Large intestine (tissue), 3 donors: ENCODE results near the gene DARS1. TPM values are rescaled to one million over a fixed set of nuclear protein-coding genes. Genes with fewer than 3 reads are reported as not detected.

Experiments
- DNase-seq, 2 donors: peaks; one replicate each; pipeline versions ENCODE4 v3.0.0 to v3.0.0-alpha.2; 2013
- H3K27ac ChIP-seq: one replicate; pipeline ENCODE4 v1.5.1; 2013; ENCODE audit warnings: low read length
- H3K27me3 ChIP-seq: 2 replicates; pipeline ENCODE4 v1.6.1; 2013; ENCODE audit warnings: low read length; ENCODE audit not compliant: control insufficient read depth, insufficient read depth
- H3K36me3 ChIP-seq: 2 replicates; pipeline ENCODE4 v1.6.1; 2013; ENCODE audit warnings: low read length; ENCODE audit not compliant: control insufficient read depth, insufficient read depth
- H3K4me1 ChIP-seq: one replicate; pipeline ENCODE4 v1.6.1; 2013; ENCODE audit warnings: low read length; ENCODE audit not compliant: control insufficient read depth, insufficient read depth
- H3K4me3 ChIP-seq: one replicate; pipeline ENCODE4 v1.5.1; 2013; ENCODE audit warnings: low read length
- H3K9me3 ChIP-seq: one replicate; pipeline ENCODE4 v1.6.1; 2013; ENCODE audit warnings: mild to moderate bottlenecking, low read depth, low read length, moderate library complexity; ENCODE audit not compliant: control insufficient read depth
- WGBS: methylation state at CpG from one replicate; pipeline ENCODE4 v1.1.5; 2013; ENCODE audit warnings: low lambda C conversion rate; ENCODE audit not compliant: insufficient coverage; 5-methylcytosine and 5-hydroxymethylcytosine counted together
- polyA plus RNA-seq: library from polyadenylated mRNA; unstranded; fragments of 120-200 nt; gene quantifications from one replicate; pipeline ENCODE4 v1.2.1, GENCODE V29; 2013

Gene DARS1
- polyA plus RNA-seq, 1 donor, result 73.7 TPM

DNA sequence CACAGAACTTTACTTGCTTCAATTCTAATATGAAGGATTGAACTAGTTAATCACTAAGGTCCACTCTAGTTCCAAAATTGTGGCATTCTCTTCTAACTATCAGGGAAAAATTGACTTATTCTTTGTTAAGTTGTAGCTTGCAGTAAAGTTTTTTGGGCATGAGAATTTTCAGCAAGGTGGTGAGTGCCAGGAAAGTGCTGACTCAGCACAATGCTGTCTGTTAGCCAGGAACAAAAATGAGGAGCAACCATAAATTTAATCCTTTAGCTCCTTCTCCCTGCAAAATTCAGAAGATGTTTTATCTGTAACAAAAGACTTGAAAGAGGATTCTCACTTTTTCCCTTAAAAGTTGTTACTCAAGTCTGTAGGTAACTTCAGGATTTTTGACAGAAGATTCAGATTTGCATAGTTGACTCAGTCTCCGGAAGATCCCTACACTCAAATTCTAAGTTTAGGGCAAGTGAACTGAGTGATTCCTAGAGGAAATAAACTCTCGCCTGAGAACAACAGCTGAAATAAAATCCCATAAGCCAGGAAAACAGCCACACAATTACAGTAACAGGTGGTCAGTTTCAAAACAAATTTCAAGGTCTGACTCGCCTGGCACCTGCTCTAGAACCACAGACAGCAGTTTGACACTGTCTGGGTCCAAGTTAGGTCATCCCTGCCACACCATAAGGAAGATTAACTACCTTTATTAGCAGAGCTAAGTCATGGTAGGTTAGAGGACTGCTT, 20.2 kb upstream of the DARS1 start:
- WGBS, result no CpG with 5 or more reads among the region's 3 CpGs

DNA sequence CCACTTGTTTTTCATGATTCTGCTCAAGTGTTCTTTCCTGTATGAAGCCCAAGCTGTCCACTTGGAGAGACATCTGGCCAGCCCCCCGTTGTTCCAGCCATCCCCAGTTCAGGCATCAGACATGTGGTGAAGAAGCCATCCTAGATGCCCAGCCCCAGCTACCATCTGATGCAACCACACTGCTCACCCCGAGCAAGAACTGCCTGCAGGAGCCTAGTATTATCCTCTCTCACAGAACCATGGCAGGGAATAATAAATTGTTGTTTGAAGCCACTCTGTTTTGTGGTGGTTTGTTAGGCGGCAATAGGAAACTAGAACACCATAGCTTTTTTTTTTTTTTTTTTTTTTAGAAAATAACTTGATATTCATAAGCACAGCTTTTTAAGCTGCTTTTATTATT, 19.5 kb upstream of the DARS1 start:
- 50% methylated on average over 1 of the region's 3 CpGs for WGBS

More for the DNA sequence above, 20.2 kb upstream of the DARS1 start:
- H3K4me3 ChIP-seq, result no peak overlapping the region
- no peaks in the 10 kb centered on the region for H3K4me1 ChIP-seq
- no peak for DNase-seq
- H3K27ac ChIP-seq, result no peak overlapping the region
- H3K27me3 ChIP-seq, result no peaks in the 10 kb centered on the region
- no peaks in the 10 kb centered on the region for H3K36me3 ChIP-seq
- H3K9me3 ChIP-seq, result no peaks in the 10 kb centered on the region

DNA sequence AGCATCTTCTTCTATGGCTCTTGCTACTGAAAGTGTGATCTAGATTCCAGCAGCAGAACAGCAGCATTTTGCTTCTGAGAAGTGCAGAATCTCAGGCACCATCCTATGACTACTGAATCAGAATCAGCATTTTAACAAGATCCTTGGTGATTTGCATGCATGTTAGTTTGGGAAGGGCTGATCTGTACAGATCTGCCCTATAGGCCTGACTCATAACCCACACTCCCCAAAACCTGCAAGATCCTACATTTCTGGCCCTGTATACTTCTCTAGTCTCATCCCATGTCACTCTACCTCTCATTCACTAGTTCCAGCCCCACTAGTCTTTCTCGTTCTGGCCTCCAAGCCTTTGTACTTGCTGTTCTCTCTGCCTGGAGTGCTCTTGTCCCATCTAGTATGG, 15.7 kb upstream of the DARS1 start:
- no peak overlapping the region for H3K27ac ChIP-seq
- no CpG with 5 or more reads among the region's 1 CpG for WGBS

More for the DNA sequence above, 19.5 kb upstream of the DARS1 start:
- Histone ChIP-seq H3K27ac (no peak overlapping the region), H3K4me1 (no peaks in the 10 kb centered on the region), H3K9me3 (no peaks in the 10 kb centered on the region), H3K36me3 (no peaks in the 10 kb centered on the region), H3K4me3 (no peak overlapping the region), H3K27me3 (no peaks in the 10 kb centered on the region)
- no peak for DNase-seq

DNA sequence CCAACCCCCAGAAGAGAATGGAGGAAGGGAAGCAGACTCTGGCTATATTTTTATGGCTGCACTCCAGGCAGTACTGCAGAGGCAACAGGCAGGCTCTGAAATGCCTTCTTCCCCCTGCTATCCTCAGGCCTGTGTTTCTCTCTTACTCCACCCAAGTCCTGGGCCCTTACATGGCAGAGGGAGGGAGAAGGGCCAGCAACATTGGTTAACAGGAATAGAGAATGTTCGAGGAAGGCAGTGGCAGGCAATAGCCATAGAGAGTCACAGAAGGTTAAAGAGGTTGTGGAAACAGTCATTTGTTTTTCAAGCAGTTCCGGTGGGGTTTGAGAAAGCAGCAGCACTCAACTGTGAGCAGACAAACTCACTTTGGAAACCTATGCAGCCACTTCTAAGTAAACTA, 15.1 kb upstream of the DARS1 start:
- no peaks in the 10 kb centered on the region for H3K9me3 ChIP-seq
- WGBS, result 78% methylated on average over 1 of the region's 2 CpGs
- no peak overlapping the region for H3K27ac ChIP-seq
- H3K4me1 ChIP-seq, result no peaks in the 10 kb centered on the region
- DNase-seq, result no peak
- no peaks in the 10 kb centered on the region for H3K27me3 ChIP-seq
- no peaks in the 10 kb centered on the region for H3K36me3 ChIP-seq
- no peak overlapping the region for H3K4me3 ChIP-seq

More for the DNA sequence above, 15.7 kb upstream of the DARS1 start:
- H3K4me1 ChIP-seq, result no peaks in the 10 kb centered on the region
- H3K36me3 ChIP-seq, result no peaks in the 10 kb centered on the region
- H3K9me3 ChIP-seq, result no peaks in the 10 kb centered on the region
- no peaks in the 10 kb centered on the region for H3K27me3 ChIP-seq
- no peak overlapping the region for H3K4me3 ChIP-seq
- no peak for DNase-seq

DNA sequence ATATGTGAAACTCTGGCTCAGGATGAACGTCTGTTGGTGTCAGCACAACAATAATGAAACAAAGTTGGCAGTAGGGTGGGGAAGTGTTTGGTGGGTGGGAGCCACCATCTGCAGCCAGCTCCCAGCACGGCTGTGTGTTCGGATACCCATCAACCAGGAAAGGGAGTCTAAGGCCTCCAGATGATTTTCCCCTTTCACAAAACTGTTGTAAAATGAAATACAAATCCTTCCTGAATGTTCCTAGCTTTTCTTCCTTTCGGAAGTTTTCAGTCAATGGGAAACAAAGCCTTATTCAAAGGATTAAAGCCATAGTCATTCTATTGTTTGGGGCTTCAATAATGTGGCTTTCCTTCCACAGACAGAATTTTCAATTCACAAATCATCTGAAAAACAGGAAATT, 14.5 kb upstream of the DARS1 start:
- no CpG with 5 or more reads among the region's 4 CpGs for WGBS

DNA sequence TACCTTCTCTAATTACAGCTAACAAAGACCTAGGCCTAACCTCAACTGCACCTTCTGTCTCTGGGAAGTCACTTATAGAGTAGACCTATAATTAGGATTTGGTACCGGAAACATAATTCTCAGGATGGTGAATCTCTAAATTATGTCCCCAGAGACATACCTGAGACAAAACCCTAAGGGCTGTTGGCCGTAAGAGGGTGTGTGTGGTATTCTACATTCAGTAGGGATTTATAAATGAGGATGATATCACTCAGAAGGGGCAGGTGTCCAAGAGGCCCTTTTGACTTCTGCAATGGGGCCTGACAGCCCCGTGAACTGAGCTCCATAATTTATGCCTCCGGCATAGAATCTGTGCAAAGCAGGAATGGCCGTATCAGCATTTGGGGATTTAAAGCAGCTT, 13.5 kb upstream of the DARS1 start:
- H3K4me1 ChIP-seq, result no peaks in the 10 kb centered on the region
- H3K27me3 ChIP-seq, result no peaks in the 10 kb centered on the region
- H3K36me3 ChIP-seq, result no peaks in the 10 kb centered on the region
- no CpG with 5 or more reads among the region's 5 CpGs for WGBS
- no peak overlapping the region for H3K27ac ChIP-seq
- H3K9me3 ChIP-seq, result no peaks in the 10 kb centered on the region
- H3K4me3 ChIP-seq, result no peak overlapping the region
- no peak for DNase-seq

More for the DNA sequence above, 14.5 kb upstream of the DARS1 start:
- no peaks in the 10 kb centered on the region for H3K9me3 ChIP-seq
- H3K27ac ChIP-seq, result no peak overlapping the region
- H3K36me3 ChIP-seq, result no peaks in the 10 kb centered on the region
- no peak for DNase-seq
- H3K4me1 ChIP-seq, result no peaks in the 10 kb centered on the region
- no peak overlapping the region for H3K4me3 ChIP-seq
- H3K27me3 ChIP-seq, result no peaks in the 10 kb centered on the region

DNA sequence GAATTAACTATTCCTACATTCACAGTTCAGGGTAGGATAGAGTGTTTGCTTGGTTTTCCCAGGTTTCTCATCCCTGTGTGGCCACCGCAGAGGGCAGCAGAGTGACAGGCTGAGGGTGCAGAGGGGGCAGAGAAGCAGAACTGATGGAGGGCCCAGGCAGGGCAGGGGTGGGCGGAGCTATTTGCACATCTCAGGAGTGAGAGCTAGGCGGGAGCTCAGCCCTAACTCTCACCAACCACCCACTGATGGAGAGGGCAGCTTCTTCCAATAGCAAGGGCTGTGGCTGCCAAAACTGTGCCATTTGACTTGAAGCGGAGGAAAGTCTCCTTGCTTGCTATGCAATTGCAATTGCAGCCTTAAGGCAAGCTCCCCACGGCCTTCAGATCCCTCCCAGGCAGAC, 12.0 kb upstream of the DARS1 start:
- DNase-seq, result no peak
- Histone ChIP-seq H3K4me3 (no peak overlapping the region), H3K36me3 (no peaks in the 10 kb centered on the region), H3K4me1 (no peaks in the 10 kb centered on the region), H3K27me3 (no peaks in the 10 kb centered on the region), H3K9me3 (no peaks in the 10 kb centered on the region), H3K27ac (no peak overlapping the region)
- WGBS, result no CpG with 5 or more reads among the region's 5 CpGs

DNA sequence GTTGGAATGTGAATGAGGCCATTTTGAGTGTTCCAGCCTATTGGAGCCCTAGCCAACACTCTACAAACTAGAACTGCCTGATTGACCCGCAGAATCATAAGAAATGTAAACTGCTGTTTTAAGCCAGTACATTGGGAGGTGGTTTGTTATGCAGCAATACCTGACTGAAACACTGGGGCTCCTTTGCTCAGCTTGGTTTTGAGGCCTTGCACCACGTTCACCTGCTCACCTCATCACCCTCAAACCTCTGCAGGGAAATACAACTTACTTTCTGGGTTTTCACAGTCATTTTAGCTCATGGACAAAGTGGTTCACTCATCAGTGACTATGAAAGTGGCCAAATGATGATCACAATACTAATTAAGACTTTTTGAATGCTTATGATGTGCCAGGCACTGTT, 10.9 kb upstream of the DARS1 start:
- no peaks in the 10 kb centered on the region for H3K27me3 ChIP-seq
- no peak overlapping the region for H3K4me3 ChIP-seq
- H3K4me1 ChIP-seq, result no peaks in the 10 kb centered on the region
- H3K9me3 ChIP-seq, result no peaks in the 10 kb centered on the region
- WGBS, result no CpG with 5 or more reads among the region's 2 CpGs
- DNase-seq, result no peak
- no peaks in the 10 kb centered on the region for H3K36me3 ChIP-seq
- no peak overlapping the region for H3K27ac ChIP-seq

DNA sequence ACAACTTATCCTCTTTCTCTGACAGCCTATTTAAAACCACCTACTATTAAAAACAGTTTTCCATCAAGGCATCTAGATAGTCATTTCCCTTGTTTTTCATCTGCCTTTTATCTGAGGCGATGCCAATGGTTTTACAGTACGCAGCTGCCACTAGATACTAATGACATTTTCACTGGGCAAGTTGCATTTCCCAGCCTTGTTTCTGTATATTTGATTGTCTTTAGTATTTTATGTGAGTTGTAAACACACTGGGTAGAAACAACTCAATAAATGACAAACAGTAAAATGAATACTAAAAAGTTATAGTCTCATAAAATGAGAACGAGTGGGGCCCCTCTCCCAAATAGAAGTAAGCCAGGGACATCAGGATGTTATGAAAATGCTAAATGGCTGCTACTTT, 8.9 kb upstream of the DARS1 start:
- H3K27ac ChIP-seq, result no peak overlapping the region

DNA sequence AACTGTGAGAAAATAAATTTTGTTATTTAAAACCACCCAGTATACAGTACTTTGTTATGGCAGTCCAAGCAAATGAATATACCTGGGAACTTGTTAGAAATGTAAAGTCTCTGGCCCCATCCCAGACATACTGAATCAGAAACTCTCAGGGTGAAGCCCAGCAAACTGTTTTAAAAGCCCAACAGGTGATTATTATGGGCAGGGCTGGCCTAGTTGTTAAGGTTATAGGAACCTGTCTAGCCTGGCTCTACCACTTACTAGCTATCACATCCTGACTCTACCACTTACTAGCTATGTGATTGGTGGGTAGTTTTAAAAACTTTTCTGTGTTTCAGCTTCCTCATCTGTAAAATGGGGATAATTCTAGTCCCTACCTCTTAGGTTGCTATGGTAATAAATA, 8.0 kb upstream of the DARS1 start:
- H3K4me1 ChIP-seq, result no peaks in the 10 kb centered on the region
- H3K27me3 ChIP-seq, result no peaks in the 10 kb centered on the region
- no peak overlapping the region for H3K4me3 ChIP-seq
- H3K36me3 ChIP-seq, result no peaks in the 10 kb centered on the region
- no peak for DNase-seq
- H3K27ac ChIP-seq, result no peak overlapping the region
- no peaks in the 10 kb centered on the region for H3K9me3 ChIP-seq

More for the DNA sequence above, 8.9 kb upstream of the DARS1 start:
- Histone ChIP-seq H3K27me3 (no peaks in the 10 kb centered on the region), H3K4me1 (no peaks in the 10 kb centered on the region), H3K9me3 (no peaks in the 10 kb centered on the region), H3K4me3 (no peak overlapping the region), H3K36me3 (no peaks in the 10 kb centered on the region)
- DNase-seq, result no peak
- WGBS, result 100% methylated on average over 1 of the region's 3 CpGs

DNA sequence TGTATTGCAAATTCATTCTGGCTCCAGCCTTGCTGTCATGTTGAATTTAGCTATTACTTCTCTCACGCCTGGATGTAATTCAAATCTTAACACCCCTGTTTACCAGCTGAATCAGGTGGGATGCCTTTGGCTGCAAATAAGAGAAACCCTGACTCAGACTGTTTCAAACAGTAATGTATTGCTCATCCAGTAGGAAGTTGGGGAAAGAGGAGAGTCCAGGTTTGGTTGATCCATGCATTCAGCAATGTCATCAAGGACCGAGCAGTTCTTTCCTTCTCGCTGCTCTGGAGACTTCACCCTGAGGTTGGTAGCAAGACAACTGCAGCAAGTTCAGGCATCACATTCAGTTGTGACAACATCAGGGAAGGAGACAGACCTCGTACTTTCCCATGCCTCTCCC, 6.4 kb upstream of the DARS1 start:
- no peaks in the 10 kb centered on the region for H3K4me1 ChIP-seq
- H3K4me3 ChIP-seq, result no peak overlapping the region
- no peak overlapping the region for H3K27ac ChIP-seq
- WGBS, result no CpG with 5 or more reads among the region's 4 CpGs
- H3K9me3 ChIP-seq, result no peaks in the 10 kb centered on the region
- no peak for DNase-seq
- no peaks in the 10 kb centered on the region for H3K36me3 ChIP-seq
- H3K27me3 ChIP-seq, result no peaks in the 10 kb centered on the region
